ENCODE data around the gene SERTAD2.
A peak's percentile ranks its signal among the peaks of the same experiment; 100 is the strongest.

Gene SERTAD2

GRCh38 chr2:64646007-64646880, 7.5 kb downstream of the SERTAD2 start:
- no peak for TF ChIP-seq ZNF274 (IDR thresholded peaks at IDR 0.05; ENCODE audit: low read depth, low read length)
- no peak overlapping the region for H3K4me3 ChIP-seq (ENCODE audit: low read length)

GRCh38 chr2:64644458-64645382, 9.0 kb downstream of the SERTAD2 start:
- TF ChIP-seq ZNF274 (IDR thresholded peaks at IDR 0.05; ENCODE audit: low read depth, low read length): no peak
- H3K4me3 ChIP-seq (ENCODE audit: low read length): peak overlapping the region; percentile 57

GRCh38 chr2:64643838-64644457, 9.8 kb downstream of the SERTAD2 start:
- H3K4me3 ChIP-seq (ENCODE audit: low read length): peak overlapping the region; percentile 57; the same call in 1 of the 2 replicates
- TF ChIP-seq ZNF274 (IDR thresholded peaks at IDR 0.05; ENCODE audit: low read depth, low read length): no peak

- no peak for TF ChIP-seq ZNF274 (IDR thresholded peaks at IDR 0.05; ENCODE audit: low read depth, low read length)
- H3K4me3 ChIP-seq (ENCODE audit: low read length): no peak overlapping the region
Observed at GRCh38 chr2:64641599-64641998, 12.1 kb downstream of the SERTAD2 start.

- no peak for TF ChIP-seq ZNF274 (IDR thresholded peaks at IDR 0.05; ENCODE audit: low read depth, low read length)
Observed at GRCh38 chr2:64640153-64641044, 13.3 kb downstream of the SERTAD2 start.

GRCh38 chr2:64639691-64640090, 14.0 kb downstream of the SERTAD2 start:
- TF ChIP-seq ZNF274 (IDR thresholded peaks at IDR 0.05; ENCODE audit: low read depth, low read length): no peak
- H3K4me3 ChIP-seq (ENCODE audit: low read length): no peak overlapping the region

More at GRCh38 chr2:64640153-64641044, 13.3 kb downstream of the SERTAD2 start:
- no peak overlapping the region for H3K4me3 ChIP-seq (ENCODE audit: low read length)

- no peak for TF ChIP-seq ZNF274 (IDR thresholded peaks at IDR 0.05; ENCODE audit: low read depth, low read length)
- peak overlapping the region; percentile 50; the same call in 1 of the 2 replicates for H3K4me3 ChIP-seq (ENCODE audit: low read length)
Observed at GRCh38 chr2:64638502-64639120, 15.1 kb downstream of the SERTAD2 start.

- no peak for TF ChIP-seq ZNF274 (IDR thresholded peaks at IDR 0.05; ENCODE audit: low read depth, low read length)
- peak overlapping the region; percentile 50; the same call in 1 of the 2 replicates for H3K4me3 ChIP-seq (ENCODE audit: low read length)
Observed at GRCh38 chr2:64637931-64638330, 15.8 kb downstream of the SERTAD2 start.

GRCh38 chr2:64637000-64637635, 16.6 kb downstream of the SERTAD2 start:
- peak overlapping the region; percentile 50; the same call in 1 of the 2 replicates for H3K4me3 ChIP-seq (ENCODE audit: low read length)
- TF ChIP-seq ZNF274 (IDR thresholded peaks at IDR 0.05; ENCODE audit: low read depth, low read length): no peak

GRCh38 chr2:64635976-64636911, 17.5 kb downstream of the SERTAD2 start:
- H3K4me3 ChIP-seq (ENCODE audit: low read length): peak overlapping the region; percentile 1; the same call in 1 of the 2 replicates
- TF ChIP-seq ZNF274 (IDR thresholded peaks at IDR 0.05; ENCODE audit: low read depth, low read length): no peak

Data from GM08714 (cell line).